HCT116 (cell line): ENCODE data around the gene OXCT1.

Experiments
- CBX3 ChIP-seq: IDR thresholded peaks from 2 replicates; pipeline ENCODE4 v1.6.1; 2012; ENCODE audit warnings: low read depth
- CEBPB ChIP-seq: IDR thresholded peaks from 2 replicates; pipeline ENCODE4 v1.6.1; 2012; ENCODE audit warnings: low read depth
- CTCF ChIP-seq, 3 experiments: fragments of 200-600 bp in 1 of 3; sonication (generic) in 1 of 3; IDR thresholded peaks in 2 of 3; conservative IDR thresholded peaks in 1 of 3; 2 replicates each; pipeline ENCODE4 v1.5.1; 2012 to 2017; ENCODE audit warnings: low read depth in 2 of 3, low read length in 2 of 3, antibody characterized with exemption in 1 of 3, borderline replicate concordance in 1 of 3, control low read depth in 1 of 3, mild to moderate bottlenecking in 1 of 3, mixed read lengths in 1 of 3, mixed run types in 1 of 3, moderate library complexity in 1 of 3; ENCODE audit not compliant: insufficient read depth in 1 of 3
- EGR1 ChIP-seq: IDR thresholded peaks from 2 replicates; pipeline ENCODE4 v1.6.1; 2012; ENCODE audit warnings: low read depth
- EZH2 ChIP-seq: fragments of 200-600 bp; sonication (generic); IDR thresholded peaks from 2 replicates; pipeline ENCODE4 v1.6.1; 2017; ENCODE audit warnings: antibody characterized with exemption, mixed run types
- YY1 ChIP-seq: IDR thresholded peaks from 2 replicates; pipeline ENCODE4 v1.6.1; 2011; ENCODE audit warnings: low read length, low read depth, moderate library complexity, mild to moderate bottlenecking; ENCODE audit not compliant: insufficient replicate concordance; ENCODE audit errors: extremely low read depth

- TF ChIP-seq EGR1 (no peak), YY1 (no peak), CEBPB (no peak), CTCF (IDR thresholded peaks at IDR 0.05 in 2 of 3, conservative IDR thresholded peaks at IDR 0.05 in 1 of 3; ENCODE audit: borderline replicate concordance in 1 of 3, insufficient read depth in 1 of 3, low read depth in 2 of 3, low read length in 2 of 3) (no peak), CBX3 (no peak), EZH2 (no peak)
These were observed 13.7 kb upstream of the OXCT1 start for GRCh38 chr5:41883936-41884335.
